OCI-LY7 (cell line): ENCODE measurements around the gene ADAMTS9. TPM values are rescaled to one million over a fixed set of nuclear protein-coding genes. Genes with fewer than 3 reads are reported as not detected.

Source experiments
- BruUV-seq: library from RNA; stranded (reverse); fragments of 400-500 nt; replicated peaks from 2 replicates; lab custom pipeline; 2021; lab: Mats Ljungman, UMichigan
- CTCF ChIA-PET: fragments of 300-600 bp; sonication (Branson Sonifier 250); formaldehyde crosslinking; loops from one replicate; lab custom pipeline; 2022; ENCODE audit warnings: antibody characterized with exemption; ENCODE audit not compliant: unreplicated experiment; lab: Charles Lee
- POLR2A ChIA-PET: fragments of 300-600 bp; sonication (Branson Sonifier 250); formaldehyde crosslinking; loops from one replicate; lab custom pipeline; 2022; ENCODE audit warnings: antibody characterized with exemption; lab: Charles Lee
- DNase-seq: peaks from one replicate; pipeline ENCODE4 v3.0.0-alpha.2; 2015; ENCODE audit warnings: low spot score
- H2AFZ ChIP-seq: fragments of 200-600 bp; sonication (generic), shearing (Covaris generic); 2 replicates; pipeline ENCODE4 v1.6.1; 2014; ENCODE audit warnings: mild to moderate bottlenecking, antibody characterized with exemption, low read length, moderate library complexity
- H3K27ac ChIP-seq: fragments of 200-600 bp; sonication (generic); 2 replicates; pipeline ENCODE4 v1.5.1; 2014; ENCODE audit warnings: mixed run types, low read depth, mild to moderate bottlenecking, moderate library complexity, low read length, inconsistent platforms; ENCODE audit not compliant: poor library complexity, severe bottlenecking
- H3K36me3 ChIP-seq: fragments of 200-600 bp; sonication (generic); 2 replicates; pipeline ENCODE4 v1.6.1; 2014; ENCODE audit warnings: mild to moderate bottlenecking, antibody characterized with exemption, low read length, moderate library complexity, mixed read lengths; ENCODE audit not compliant: insufficient read depth
- H3K4me1 ChIP-seq: fragments of 200-600 bp; sonication (generic); 2 replicates; pipeline ENCODE4 v1.5.1; 2014; ENCODE audit warnings: mild to moderate bottlenecking, low read length; ENCODE audit not compliant: insufficient read depth, poor library complexity, severe bottlenecking
- H3K4me2 ChIP-seq: fragments of 200-600 bp; sonication (generic); 2 replicates; pipeline ENCODE4 v1.6.1; 2014; ENCODE audit warnings: mild to moderate bottlenecking, low read length
- H3K4me3 ChIP-seq: fragments of 200-600 bp; sonication (generic); 2 replicates; pipeline ENCODE4 v1.5.1; 2014; ENCODE audit warnings: mild to moderate bottlenecking, low read depth, low read length; ENCODE audit not compliant: poor library complexity, severe bottlenecking
- H3K79me2 ChIP-seq: fragments of 200-600 bp; sonication (generic); 2 replicates; pipeline ENCODE4 v1.6.1; 2016; ENCODE audit warnings: low read depth, mild to moderate bottlenecking, low read length, moderate library complexity, mixed read lengths; ENCODE audit not compliant: insufficient read depth
- H3K9me2 ChIP-seq: fragments of 200-600 bp; sonication (generic); 2 replicates; pipeline ENCODE4 v1.6.1; 2016; ENCODE audit warnings: mild to moderate bottlenecking, low read length, mixed read lengths; ENCODE audit not compliant: insufficient read depth
- H3K9me3 ChIP-seq: fragments of 200-600 bp; sonication (generic); 2 replicates; pipeline ENCODE4 v1.6.1; 2014; ENCODE audit warnings: mild to moderate bottlenecking, mixed run types, low read length, mixed read lengths
- H4K20me1 ChIP-seq: fragments of 200-600 bp; sonication (generic); 2 replicates; pipeline ENCODE4 v1.6.1; 2014; ENCODE audit warnings: mild to moderate bottlenecking, antibody characterized with exemption, low read length, moderate library complexity, mixed read lengths; ENCODE audit not compliant: insufficient read depth
- EZH2phosphoT487 ChIP-seq: fragments of 200-600 bp; sonication (generic); IDR thresholded peaks from 2 replicates; pipeline ENCODE4 v1.6.1; 2018; ENCODE audit warnings: low read depth, borderline replicate concordance, mild to moderate bottlenecking, mixed run types, antibody characterized with exemption, low read length, moderate library complexity, mixed read lengths
- intact Hi-C: fragments of 100-400 bp; cut with micrococcal nuclease; formaldehyde crosslinking; loops from one replicate; pipeline ENCODE4 v1.10.0; 2022; ENCODE audit not compliant: unreplicated experiment
- total RNA-seq, 2 experiments: library from RNA; depleted of rRNA in 1 of 2; stranded (reverse); fragments of >200 nt in 1 of 2; shearing (Covaris generic) in 1 of 2; gene quantifications; 2 replicates each; pipeline ENCODE4 v1.2.3, GENCODE V29; 2014 to 2022
- TF ChIP-seq, protein P1 (sequence below): fragments of 200-600 bp; sonication (generic); conservative IDR thresholded peaks from 2 replicates; pipeline ENCODE4 v1.5.1; 2014; ENCODE audit warnings: mild to moderate bottlenecking, antibody characterized with exemption, low read length, moderate library complexity, mixed read lengths

The ADAMTS9 gene
- total RNA-seq, 2 experiments from 2014 or later: not detected

DNA sequence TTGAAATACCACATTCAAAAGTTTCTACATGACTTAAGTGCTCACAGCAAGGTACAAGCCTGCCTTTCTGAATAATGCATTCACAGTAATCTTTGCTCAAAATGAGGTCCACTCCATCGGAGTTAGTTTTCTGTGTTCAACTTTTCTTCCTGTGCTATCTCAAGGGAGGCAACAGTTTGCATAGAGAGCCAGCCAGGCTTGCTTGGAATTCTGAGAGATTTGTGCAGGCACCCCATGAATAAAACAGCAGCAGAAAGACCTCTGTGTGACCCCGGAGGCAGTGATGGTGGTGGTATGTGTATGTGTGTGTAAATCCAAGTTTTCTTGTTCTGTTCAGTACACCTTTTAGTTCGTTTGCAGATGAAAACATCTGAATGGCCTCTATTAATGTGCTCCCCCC, 124.0 kb downstream of the ADAMTS9 start:
- H3K36me3 ChIP-seq: no peaks in the 10 kb centered on the region
- intact Hi-C loops: no loop called here
- POLR2A ChIA-PET: no interaction called here
- BruUV-seq: no TSS peak
- no peak overlapping the region for H3K4me3 ChIP-seq
- no peaks in the 10 kb centered on the region for H3K4me1 ChIP-seq
- CTCF ChIA-PET: no interaction called here
- H3K9me2 ChIP-seq: no peaks in the 10 kb centered on the region
- no peaks in the 10 kb centered on the region for H3K9me3 ChIP-seq
- DNase-seq: no peak
- TF ChIP-seq EZH2phosphoT487: no peak
- TF ChIP-seq, protein P1, sequence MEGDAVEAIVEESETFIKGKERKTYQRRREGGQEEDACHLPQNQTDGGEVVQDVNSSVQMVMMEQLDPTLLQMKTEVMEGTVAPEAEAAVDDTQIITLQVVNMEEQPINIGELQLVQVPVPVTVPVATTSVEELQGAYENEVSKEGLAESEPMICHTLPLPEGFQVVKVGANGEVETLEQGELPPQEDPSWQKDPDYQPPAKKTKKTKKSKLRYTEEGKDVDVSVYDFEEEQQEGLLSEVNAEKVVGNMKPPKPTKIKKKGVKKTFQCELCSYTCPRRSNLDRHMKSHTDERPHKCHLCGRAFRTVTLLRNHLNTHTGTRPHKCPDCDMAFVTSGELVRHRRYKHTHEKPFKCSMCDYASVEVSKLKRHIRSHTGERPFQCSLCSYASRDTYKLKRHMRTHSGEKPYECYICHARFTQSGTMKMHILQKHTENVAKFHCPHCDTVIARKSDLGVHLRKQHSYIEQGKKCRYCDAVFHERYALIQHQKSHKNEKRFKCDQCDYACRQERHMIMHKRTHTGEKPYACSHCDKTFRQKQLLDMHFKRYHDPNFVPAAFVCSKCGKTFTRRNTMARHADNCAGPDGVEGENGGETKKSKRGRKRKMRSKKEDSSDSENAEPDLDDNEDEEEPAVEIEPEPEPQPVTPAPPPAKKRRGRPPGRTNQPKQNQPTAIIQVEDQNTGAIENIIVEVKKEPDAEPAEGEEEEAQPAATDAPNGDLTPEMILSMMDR: no peak
- no peak overlapping the region for H2AFZ ChIP-seq
- H3K4me2 ChIP-seq: no peak overlapping the region
- no peaks in the 10 kb centered on the region for H4K20me1 ChIP-seq
- no peaks in the 10 kb centered on the region for H3K79me2 ChIP-seq
- no peak overlapping the region for H3K27ac ChIP-seq

DNA sequence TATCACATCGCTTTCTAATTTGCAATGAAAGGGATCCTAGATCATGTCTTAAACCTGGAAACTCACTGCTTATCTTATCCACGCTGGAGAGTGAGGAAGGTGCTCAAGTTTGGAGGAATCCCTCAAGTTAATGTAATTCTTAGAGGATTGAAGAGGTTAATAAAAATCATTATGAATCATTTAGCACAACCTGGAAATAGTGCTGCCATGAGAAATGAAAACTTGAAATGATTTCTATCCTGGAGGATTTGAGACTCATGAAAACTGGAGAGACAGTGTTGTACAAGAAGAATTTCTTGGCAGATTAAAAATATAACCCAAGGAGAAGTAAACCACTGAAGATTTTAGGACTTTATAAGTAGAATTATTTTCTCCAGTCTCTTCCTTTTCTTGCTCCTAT, 125.9 kb downstream of the ADAMTS9 start:
- H3K4me1 ChIP-seq: no peaks in the 10 kb centered on the region
- H3K4me2 ChIP-seq: no peak overlapping the region
- H3K27ac ChIP-seq: no peak overlapping the region
- no peaks in the 10 kb centered on the region for H4K20me1 ChIP-seq
- no peaks in the 10 kb centered on the region for H3K9me2 ChIP-seq
- no TSS peak for BruUV-seq
- no peak overlapping the region for H3K4me3 ChIP-seq
- no peak for DNase-seq
- POLR2A ChIA-PET: no interaction called here
- no peaks in the 10 kb centered on the region for H3K36me3 ChIP-seq
- TF ChIP-seq, protein P1: no peak
- TF ChIP-seq EZH2phosphoT487: no peak
- CTCF ChIA-PET: no interaction called here
- no peaks in the 10 kb centered on the region for H3K79me2 ChIP-seq
- no peaks in the 10 kb centered on the region for H3K9me3 ChIP-seq
- H2AFZ ChIP-seq: no peak overlapping the region
- intact Hi-C loops: no loop called here

DNA sequence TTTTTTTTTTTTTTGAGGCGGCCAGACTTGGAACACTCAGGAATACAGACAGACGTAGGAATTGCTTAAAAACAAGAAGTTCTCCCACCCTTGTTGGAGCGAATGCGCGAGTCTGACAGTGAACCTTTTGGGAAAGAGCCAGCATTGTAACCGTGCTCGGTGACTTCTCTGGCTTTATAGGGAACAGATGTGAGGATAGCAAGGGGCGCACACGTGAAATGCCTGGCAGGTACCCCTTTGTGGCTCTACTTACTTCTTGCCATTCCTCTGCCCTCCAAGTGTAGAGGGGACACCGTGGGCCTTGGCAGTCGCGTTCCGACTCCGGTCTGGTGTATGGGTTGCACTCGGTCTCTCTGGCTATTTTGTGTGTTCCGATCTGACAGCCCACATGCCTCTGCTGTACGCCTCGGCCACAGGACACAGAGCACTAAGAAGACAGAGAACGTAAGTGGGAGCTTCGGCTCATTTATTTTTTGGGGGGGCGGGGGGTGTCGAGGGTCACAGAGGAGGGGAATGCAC, 126.4 kb downstream of the ADAMTS9 start:
- ChIA-PET CTCF (no interaction called here), POLR2A (no interaction called here)
- intact Hi-C loops: no loop called here
- Histone ChIP-seq H4K20me1 (no peaks in the 10 kb centered on the region), H2AFZ (no peak overlapping the region), H3K36me3 (no peaks in the 10 kb centered on the region), H3K79me2 (no peaks in the 10 kb centered on the region), H3K27ac (no peak overlapping the region), H3K4me1 (no peaks in the 10 kb centered on the region), H3K4me3 (no peak overlapping the region), H3K4me2 (no peak overlapping the region), H3K9me3 (no peaks in the 10 kb centered on the region), H3K9me2 (no peaks in the 10 kb centered on the region)
- DNase-seq: no peak
- no TSS peak for BruUV-seq
- TF ChIP-seq, protein P1: no peak
- no peak for TF ChIP-seq EZH2phosphoT487
